Measurements from ENCODE around the gene CTNND2.

GRCh38 chr5:11547730-11548129 lies 356.5 kb downstream of the CTNND2 start:
- TF ChIP-seq YY1 (IDR thresholded peaks at IDR 0.05; ENCODE audit: insufficient read depth, insufficient read length) (no peak), ZNF274 (IDR thresholded peaks at IDR 0.05; ENCODE audit: low read depth, low read length) (no peak), SUZ12 (IDR thresholded peaks at IDR 0.05; ENCODE audit: extremely low read depth, insufficient read depth, insufficient read length) (no peak)
